HG03565 (cell line): Measurements from ENCODE around the gene WNK4.
A peak's percentile ranks its signal among the peaks of the same experiment; 100 is the strongest.
"Not testable (repeated sequence)": the region's sequence is repeated elsewhere in the genome, so short reads cannot be mapped to it uniquely, and the experiment has no call there.

Source experiments
- ATAC-seq: cut with Tn5 transposase; IDR thresholded peaks from one replicate; pipeline ENCODE4 v1.9.1; 2021; ENCODE audit warnings: mild to moderate bottlenecking, moderate library complexity; ENCODE audit not compliant: unreplicated experiment

The WNK4 gene

DNA sequence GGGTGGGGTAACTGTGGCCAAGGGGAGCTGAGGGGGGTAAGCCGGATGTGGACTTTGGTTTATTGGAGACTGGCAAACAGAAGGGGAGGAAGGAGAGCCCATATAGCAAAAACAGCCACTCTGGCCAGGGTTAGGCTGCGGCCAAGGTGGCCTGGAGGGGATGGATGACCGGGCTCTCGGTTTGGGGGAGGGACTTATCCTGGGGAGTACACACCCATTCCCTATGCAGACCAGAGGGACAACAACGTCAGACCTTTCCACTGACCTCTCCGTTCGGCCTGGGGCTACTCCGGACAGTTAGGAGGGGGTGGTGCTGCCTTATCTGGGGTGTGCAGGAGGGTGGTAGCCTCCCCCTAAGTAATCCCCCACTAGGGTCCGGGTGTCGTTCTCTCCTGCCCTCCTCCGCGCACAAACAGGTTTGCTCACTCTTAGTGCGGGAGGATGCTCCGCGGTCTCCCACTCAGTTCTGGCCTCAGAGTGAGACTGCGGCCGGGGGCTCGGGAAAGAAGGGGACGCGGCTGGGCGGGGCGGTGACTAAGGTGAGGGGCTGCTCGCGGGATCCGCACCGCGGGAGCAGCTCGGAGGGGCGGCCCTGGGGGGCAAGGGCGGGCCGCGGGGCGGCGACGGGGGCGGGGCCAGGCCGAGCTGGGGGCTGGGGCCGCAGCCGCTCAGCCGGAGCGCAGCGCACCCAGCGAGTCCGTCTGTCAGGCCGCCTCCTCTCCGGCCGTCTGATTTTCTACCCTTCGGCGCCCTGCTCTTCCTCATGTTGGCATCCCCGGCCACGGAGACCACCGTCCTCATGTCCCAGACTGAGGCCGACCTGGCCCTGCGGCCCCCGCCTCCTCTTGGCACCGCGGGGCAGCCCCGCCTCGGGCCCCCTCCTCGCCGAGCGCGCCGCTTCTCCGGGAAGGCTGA is at the start of gene WNK4:
Gene WNK4 (plus strand): TSS at position 675 of the 915 bp plus-strand sequence. CDS start 89 bp downstream, at position 764.
- no peak for ATAC-seq

DNA sequence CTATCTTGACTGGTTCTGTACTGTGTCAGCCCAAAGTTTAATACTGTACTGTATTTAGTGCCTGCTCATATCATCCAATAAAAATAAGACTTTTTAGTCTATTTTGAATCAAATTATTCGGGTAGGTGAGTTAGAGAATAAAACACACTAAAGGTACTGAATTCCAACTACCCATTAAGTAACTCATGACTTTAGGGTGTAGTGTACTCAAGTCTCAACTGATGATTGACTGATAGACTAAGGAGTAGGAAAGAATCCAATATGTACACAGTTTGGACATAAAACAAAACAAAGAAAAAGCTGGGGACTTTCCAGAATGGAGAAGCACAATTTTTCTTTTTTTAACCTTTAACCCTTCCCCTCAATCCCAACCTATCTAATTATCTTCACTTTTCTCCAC is 39.7 kb upstream of the WNK4 start:
- no peak for ATAC-seq

DNA sequence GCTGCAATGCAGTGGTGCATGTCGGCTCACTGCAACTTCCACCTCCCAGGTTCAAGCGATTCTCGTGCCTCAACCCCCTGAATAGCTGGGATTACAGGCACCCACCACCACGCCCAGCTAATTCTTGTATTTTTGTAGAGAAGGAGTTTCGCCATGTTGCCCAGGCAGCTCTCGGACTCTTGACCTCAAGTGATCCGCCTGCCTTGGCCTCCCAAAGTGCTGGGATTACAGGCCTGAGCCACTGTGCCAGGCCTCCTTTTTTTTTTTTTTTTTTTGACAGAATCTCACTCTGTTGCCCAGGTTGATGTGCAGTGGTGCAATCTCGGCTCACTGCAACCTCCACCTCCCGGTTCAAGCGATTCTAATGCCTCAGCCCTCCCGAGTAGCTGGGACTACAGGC is 37.5 kb upstream of the WNK4 start:
- not testable (repeated sequence) for ATAC-seq

DNA sequence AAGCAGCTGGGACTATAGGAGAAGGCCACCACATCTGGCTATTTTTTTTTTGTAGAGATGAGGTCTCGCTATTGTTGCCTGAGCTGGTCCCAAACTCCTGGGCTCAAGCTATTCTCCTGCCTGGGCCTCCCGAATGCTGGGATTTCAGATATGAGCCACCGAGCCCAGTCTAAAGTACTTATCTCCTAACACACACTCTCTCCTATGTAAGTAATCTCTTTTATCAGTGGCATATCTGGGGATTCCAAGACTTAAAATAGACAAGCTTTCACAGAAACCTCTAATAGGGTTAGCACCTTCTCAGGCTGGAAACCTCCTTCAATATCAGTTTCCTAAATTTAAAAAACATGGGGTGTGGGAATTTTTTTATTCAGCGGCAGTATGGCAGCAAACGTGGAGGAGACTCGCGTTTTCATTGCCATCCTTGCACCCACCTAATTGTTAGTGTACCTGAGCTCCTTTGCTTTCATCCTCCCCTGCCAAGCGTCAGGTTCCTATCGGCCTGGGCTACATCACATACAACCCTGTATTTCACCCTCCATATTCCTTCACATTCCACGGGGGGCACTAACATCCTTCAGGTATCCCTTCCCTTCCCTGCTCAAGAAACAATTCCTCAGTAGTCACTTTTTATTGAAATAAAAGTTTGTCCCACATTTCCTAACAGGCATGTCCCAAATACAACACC is 36.7 kb upstream of the WNK4 start:
- ATAC-seq: no peak

DNA sequence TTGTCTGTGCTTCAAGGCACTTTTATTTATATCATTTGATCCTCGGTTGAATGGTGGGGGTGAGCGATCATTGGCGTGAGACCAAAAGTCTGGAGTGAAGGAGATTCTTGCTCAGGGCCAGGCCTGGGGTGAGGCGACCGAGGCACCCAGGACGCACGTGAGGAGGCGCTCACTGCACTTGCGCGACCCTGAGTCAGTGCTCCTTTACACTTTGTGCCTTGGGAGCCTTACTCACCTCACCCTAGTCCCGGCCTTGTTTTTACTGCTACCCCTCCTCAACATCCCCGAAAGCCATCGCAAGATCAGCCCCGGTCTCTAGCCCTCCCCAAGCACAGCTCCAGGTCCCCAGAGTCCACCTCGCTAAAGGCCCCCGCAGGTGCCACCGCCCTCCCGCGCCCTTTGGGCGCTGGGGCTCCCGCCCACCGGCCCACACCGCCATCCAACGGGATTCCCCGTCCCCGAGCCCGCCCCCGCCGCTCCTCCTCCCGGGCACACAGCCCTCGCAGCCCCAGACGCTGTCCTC is 36.1 kb upstream of the WNK4 start:
- peak; percentile 27 for ATAC-seq

DNA sequence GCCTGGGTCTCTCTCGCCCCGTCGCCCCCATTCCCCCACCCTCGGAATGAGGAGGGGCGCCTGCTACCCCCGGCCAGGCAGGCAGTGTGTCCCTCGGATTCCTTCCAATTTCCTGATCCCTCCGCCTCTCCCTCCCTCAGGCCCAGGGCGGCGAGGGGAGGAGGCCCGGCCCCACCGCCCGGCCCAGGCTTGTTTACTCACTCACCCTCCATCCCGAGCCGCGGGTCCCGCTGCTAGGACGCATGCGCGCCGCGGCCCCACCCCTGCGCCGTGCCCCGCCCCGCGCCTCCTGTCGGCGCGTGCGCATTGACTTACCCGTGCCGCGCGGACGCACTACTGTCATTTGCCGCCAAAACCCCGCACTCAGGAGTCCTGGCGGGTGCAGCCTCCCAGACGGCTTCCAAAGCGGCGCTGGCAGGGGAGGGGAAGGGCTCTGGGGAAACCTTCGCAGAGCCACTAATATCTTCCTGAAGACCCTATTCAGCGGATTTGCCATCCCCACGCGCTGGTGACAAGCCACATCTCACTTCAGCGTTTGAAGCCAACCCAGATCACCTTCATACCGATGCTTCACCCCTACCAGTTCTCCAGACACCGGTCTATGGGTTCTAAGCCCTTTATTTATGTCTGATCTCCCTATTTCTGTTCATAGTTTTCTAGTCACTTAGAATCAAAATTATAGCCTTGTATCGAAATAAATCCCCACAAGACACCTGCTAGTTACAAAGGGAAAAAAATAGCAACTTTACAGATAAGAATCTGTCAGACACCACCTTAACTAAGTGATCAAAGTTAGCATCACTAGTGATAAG is 35.4 kb upstream of the WNK4 start, which contains the start of gene EZH1:
Gene EZH1 (minus strand): TSS at position 235 of the 812 bp plus-strand sequence. CDS start 16,099 bp downstream, outside the sequence.
- ATAC-seq: peak; percentile 75

DNA sequence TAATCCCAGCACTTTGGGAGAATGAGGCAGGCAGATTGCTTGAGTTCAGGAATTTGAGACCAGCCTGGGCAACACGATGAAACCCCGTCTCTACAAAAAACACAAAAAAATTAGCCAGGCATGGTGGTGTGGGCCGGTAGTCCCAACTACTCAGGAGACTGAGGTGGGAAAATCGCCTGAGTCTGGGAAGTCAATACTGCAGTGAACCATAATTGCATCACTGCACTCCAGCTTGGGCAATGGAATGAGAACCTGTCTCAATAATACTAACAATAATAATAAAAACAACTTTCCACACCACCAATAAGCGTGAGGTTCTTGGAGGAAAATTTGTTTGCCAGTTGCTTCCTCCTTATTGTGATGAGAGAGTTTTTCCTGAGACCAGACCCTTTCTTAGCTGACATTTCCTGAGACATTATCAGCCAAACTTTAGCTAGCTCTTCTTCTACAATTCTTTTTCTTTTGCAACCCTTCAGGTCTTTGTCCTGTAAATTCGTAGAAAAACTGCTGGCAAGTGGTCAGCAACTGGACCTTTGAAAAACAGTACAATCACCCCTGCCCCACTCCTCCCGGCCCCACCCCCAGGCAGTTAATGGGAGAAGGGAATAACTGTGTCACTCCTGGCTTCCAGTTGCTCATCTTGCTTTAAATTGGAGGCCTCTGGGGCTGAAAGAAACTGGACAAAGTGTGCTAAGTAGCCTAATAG is 32.1 kb upstream of the WNK4 start:
- ATAC-seq: no peak

DNA sequence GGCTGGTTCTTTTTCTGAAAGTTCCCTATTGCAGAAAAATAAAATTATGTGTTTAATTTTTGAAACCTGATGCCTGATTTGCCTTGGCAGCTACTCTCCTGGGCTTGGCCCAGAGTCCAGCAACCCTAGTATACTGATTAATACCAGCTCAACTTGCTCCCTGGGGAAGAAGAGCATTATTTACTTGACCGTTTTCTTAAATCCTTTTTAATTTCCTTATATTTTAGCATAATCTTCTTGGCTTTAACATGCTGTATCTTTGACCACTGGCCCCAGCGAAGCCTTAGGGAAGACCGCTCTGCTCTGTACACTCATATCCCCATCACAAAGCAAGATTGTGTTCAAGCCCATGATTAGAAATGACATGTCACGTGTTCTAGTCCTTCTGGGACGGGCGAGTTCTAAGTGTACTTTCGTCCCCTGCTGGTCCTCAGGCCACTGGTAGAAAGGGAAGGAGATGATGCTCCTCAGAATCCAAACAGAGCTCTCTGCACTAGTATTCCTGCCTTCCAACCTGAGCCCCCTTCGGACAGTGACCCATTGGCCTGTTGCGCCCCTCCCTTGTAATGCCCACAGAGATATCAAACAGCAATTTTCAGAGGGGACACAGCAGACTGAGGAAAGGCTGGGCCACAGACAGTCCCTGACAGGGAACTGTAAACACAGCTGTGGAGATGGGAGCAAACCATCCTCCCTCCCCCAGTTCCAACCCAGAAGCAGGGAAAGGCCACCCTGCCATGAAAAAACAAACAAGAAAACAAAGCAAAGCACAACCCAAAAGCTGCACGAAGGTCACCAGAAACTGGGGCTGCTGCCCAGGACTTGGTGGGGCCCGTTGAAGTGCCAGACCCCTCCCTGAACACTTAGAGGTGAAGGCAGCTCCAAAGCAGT is 31.3 kb upstream of the WNK4 start:
- no peak for ATAC-seq

DNA sequence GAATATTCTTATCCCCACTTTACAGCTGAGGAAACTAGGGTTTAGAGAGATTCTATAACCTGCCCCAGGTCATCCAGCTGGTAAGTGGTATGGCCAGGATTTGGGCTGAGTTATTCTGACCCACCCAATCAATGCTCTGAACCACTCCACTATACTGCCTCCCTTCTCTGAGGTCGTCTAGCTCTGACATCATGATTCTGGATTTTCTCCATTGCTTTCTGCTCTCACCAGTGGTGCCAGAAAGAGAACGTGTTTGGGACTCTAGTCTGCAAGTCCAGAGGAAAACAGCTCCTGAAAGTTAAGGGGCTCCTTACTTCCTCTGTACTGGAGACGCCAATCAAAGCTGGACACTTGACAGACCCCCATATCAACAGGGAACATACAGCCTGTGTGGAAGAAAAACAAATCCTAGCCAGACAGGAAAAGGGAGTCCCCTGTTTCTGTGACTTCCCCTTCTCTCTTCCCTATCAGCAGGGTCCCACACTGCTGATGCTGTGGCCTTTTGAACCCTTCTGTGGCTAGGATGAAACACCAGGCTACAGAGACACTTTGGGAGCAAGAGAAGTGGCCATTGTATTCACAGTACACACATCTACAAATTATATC is 29.6 kb upstream of the WNK4 start:
- no peak for ATAC-seq

DNA sequence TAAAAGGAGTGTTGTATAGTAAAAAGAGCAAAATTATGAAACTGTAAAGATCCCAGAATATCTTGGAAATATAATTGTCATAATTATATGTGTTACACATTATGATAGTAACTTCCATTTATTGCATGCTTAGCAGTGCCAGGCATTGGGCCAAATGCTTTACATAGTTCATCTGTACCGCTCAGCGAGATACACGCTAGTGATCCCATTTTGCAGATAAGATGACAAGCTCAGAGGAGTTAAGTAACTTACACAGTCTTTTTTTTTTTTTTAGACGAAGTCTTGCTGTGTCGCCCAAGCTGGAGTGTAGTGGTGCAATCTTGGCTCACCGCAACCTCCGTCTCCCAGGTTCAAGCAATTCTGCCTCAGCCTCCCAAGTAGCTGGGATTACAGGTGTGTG is 28.8 kb upstream of the WNK4 start:
- no peak for ATAC-seq

DNA sequence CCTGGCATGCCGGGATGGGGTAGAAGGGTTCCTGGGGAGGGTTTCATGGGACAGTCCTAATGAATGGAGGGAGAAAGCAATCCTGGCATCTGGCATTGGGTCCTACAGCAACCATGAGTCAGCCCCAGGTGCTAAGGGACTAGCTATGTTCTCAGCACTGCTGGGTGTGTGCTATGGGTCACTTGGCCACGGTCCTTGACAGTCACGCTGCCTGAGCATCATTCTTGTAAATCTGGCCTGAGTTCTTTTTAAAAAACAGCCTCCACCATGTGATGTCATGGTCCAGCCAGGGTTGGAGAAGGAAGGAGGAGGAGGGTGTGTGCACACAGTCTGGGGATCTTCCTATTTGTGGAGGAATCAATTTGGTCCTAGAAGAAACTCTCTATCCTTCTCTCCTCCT is 25.6 kb upstream of the WNK4 start:
- no peak for ATAC-seq

DNA sequence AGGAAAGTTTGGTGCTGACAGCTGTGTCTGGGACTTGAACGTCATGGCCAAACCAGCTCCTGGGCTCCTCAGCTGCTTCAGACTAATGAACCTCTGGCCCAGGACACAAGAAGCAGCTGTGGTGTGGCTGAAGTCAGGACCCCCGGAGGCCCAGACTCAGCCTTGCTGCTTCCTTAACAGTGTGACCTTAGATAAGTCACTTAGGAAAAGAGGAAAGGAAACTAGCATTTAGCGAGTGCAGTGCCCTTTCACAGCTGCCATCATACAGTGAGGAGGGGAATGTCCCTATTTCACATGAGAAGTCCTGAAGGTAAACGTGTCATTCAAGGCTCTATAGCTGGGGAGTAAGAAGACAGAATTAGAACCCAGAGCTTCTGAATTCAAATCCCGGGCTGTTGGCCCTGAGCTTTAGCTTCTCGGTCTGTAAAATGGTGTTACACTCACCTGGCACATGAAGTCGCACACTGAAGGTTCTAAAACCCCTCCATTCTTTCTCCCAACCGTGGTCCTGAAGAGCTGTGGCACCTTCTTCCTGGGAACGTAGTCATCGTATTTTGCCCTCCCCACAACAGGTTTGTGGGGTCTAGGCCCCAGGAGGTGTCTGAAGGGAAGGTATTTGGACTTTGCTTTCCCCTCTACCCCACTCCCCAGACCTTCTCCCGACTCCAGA is 20.3 kb upstream of the WNK4 start:
- no peak for ATAC-seq

DNA sequence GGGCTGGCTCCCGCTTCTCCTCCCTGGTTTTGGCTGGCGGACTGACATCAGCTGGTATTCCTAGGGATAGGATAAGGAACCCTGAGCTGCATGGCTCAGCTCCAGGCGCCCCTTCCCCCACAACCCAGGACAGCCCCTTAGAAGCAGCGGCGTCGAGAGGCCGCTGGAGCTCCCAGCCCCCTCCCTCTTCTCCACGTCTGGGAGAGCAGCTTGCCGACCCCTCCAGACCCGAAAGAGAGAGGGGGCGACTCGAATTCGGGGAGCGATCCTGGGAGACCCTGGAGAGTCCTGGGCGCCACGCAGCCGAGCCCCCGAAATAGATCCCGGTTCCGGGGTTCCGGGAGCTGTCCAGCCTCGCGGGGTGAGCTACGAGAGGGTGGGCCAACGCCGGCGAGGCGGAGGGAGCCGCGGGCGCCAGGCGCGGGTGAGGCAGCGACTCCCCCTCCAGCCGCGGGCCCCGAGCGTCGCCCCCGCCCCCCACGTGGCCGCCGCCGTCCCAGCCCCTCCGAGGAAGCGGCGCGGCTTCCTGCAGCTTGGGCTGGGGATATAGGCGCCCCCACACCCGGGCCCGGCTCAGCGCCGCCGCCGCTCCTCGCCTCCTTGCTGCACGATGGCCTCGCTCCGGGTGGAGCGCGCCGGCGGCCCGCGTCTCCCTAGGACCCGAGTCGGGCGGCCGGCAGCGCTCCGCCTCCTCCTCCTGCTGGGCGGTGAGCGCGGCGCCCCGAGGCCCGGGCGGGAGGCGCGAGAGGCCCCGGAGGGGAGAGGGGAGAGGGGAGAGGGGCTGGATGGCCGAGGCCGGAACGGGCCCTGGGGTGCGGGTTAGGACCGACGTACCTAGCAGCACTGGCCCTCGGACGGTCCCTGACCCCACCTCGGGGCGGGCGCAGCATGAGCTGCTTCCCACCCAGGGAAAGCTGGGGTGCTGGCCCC is 19.5 kb upstream of the WNK4 start, which contains the start of gene RAMP2:
Gene RAMP2 (plus strand): TSS at position 576 of the 930 bp plus-strand sequence. CDS start 35 bp downstream, at position 611.
- ATAC-seq: no peak

DNA sequence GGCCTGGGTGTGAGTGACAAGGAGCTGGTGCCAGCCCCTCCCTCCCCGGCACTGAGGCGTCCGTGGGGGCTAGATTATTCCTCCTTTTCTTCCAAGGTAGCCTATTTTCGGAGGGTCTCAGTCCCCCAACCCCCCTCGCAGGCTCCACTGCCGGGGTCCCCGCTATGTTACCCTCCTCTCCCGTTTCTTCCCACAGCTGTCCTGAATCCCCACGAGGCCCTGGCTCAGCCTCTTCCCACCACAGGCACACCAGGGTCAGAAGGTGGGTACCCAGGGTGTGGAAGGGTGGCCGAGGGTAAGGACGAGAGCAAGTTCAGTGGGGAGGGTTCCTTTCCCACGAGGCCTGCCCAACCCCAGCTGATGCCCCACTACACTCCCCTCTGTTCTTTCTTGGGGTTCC is 18.8 kb upstream of the WNK4 start:
- ATAC-seq: no peak

DNA sequence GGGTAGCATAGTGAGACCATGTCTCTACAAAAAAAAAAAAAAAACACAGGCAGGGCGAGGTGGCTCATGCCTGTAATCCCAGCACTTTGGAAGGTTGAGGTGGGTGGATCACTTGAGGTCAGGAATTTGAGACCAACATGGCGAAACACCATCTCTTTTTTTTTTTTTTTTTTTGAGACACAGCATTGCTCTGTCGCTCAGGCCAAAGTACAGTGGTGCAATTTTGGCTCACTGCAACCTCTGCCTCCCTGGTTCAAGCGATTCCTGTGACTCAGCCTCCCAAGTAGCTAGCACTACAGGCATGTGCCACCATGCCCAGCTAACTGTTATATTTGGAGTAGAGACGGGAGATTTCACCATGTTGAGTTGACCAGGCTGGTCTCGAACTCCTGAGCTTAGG is 14.3 kb upstream of the WNK4 start:
- no peak for ATAC-seq

DNA sequence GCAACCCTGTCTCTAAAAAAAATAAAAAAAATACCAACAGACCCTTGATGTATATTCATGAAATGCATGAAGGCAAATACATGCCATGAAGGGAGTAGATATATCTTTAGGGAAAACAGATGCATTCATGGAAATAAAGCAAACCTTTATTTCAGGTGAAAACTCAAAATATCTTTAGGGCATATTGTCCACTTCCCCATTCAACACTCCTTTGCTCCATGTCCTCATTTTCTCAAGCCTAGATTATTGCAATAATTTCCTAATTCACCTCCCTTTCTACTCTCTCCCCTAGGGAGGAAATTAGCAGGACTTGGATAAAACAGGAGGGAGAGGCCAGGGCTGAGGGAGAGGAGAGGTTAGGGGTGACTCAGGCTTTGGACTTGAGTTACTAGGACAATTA is 12.9 kb upstream of the WNK4 start:
- no peak for ATAC-seq

DNA sequence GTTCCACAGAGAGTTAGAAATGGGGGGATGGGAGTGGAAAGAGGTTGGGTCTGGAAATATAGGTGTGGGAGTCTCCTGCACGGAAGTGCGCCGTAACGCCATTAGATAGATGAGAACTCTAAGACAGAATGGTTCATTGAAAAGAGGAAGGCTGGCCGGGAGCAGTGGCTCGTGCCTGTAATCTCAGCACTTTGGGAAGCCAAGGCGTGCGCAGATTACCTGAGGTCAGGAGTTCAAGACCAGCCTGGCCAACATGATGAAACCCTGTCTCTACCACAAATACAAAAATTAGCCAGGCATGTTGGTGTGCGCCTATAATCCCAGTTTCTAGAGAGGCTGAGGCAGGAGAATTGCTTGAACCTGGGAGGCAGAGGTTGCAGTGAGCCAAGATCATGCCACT is 12.4 kb upstream of the WNK4 start:
- ATAC-seq: not testable (repeated sequence)
